ENCODE results near the gene FAM234B. TPM values are rescaled to one million over a fixed set of nuclear protein-coding genes. Genes with fewer than 3 reads are reported as not detected.

FAM234B gene
- total and polyA plus RNA-seq, 11 donors: 1.2 to 3.5 (median 2.5) TPM

GRCh38 chr12:13101821-13102375, 57.7 kb downstream of the FAM234B start:
- intact Hi-C loops (cut with DNase I): loop anchor here in 7 of 10 donors (2.0 to 10.0 kb wide), 8 partner anchors 45 to 317 kb away; partner anchors contain the start of genes EMP1 (in 2 of the 7), APOLD1 (in 1 of the 7) and HEBP1 (in 1 of the 7)
- Histone ChIP-seq H3K9me3 (no peaks in the 10 kb centered on the region), H3K27ac (peak overlapping the region; percentile 85 to 98 (median 92)), H3K36me3 (no peaks in the 10 kb centered on the region), H3K4me3 (peak overlapping the region in 11 of 12 donors; percentile 50 to 70 (median 60)), H3K4me1 (peaks cover 7 to 58% (median 43%) of the 10 kb centered on the region in 12 donors), H3K27me3 (no peaks in the 10 kb centered on the region)
- 64 to 69% (median 66%) methylated on average over 10 of the region's 10 CpGs for WGBS, 4 donors
- no peak for TF ChIP-seq POLR2A (IDR thresholded peaks at IDR 0.05)
- no peak for TF ChIP-seq CTCF (IDR thresholded peaks at IDR 0.05)
- no peak for DNase-seq
- no peak for ATAC-seq

- Histone ChIP-seq H3K9me3 (no peaks in the 10 kb centered on the region), H3K4me1 (peaks cover 7 to 51% (median 40%) of the 10 kb centered on the region in 12 donors), H3K36me3 (no peaks in the 10 kb centered on the region), H3K27me3 (no peaks in the 10 kb centered on the region), H3K27ac (peak overlapping the region; percentile 85 to 98 (median 92)), H3K4me3 (no peak overlapping the region)
- no peak for ATAC-seq
- WGBS, 4 donors: 62 to 72% (median 65%) methylated on average over 7 of the region's 7 CpGs
- TF ChIP-seq POLR2A (IDR thresholded peaks at IDR 0.05) (no peak), CTCF (IDR thresholded peaks at IDR 0.05) (no peak)
- intact Hi-C loops (cut with DNase I): loop anchor here in 5 of 10 donors (5.0 to 10.0 kb wide), 3 partner anchors 45 to 318 kb away; partner anchors contain the start of gene APOLD1 (in 1 of the 5)
- no peak for DNase-seq
These were observed 58.4 kb downstream of the FAM234B start for GRCh38 chr12:13102461-13103195.

GRCh38 chr12:13103391-13104033, 59.3 kb downstream of the FAM234B start, which contains the start of gene GSG1:
TSS of gene GSG1 (minus strand) at chr12:13103667. CDS start at chr12:13103512, 155 bp downstream.
- TF ChIP-seq CTCF (IDR thresholded peaks at IDR 0.05) (no peak), POLR2A (IDR thresholded peaks at IDR 0.05) (no peak)
- Histone ChIP-seq H3K36me3 (no peaks in the 10 kb centered on the region), H3K27ac (peak within 1 kb of the TSS in 11 of 12 donors; percentile 85 to 98 (median 92)), H3K27me3 (no peaks in the 10 kb centered on the region), H3K4me1 (peaks cover 7 to 43% (median 33%) of the 10 kb centered on the region in 12 donors), H3K9me3 (peaks cover 0 to 7% (median 0%) of the 10 kb centered on the region in 12 donors), H3K4me3 (no peak within 1 kb of the TSS)
- DNase-seq: no peak
- WGBS, 4 donors: 93 to 97% (median 94%) methylated on average over 4 to 8 of the region's 8 CpGs
- intact Hi-C loops (cut with DNase I): loop anchor here in 5 of 10 donors (5.0 to 10.0 kb wide), 3 partner anchors 44 to 319 kb away; partner anchors contain the start of gene APOLD1 (in 1 of the 5)
- ATAC-seq: no peak
